ENCODE measurements around the gene GAS7.

DNA sequence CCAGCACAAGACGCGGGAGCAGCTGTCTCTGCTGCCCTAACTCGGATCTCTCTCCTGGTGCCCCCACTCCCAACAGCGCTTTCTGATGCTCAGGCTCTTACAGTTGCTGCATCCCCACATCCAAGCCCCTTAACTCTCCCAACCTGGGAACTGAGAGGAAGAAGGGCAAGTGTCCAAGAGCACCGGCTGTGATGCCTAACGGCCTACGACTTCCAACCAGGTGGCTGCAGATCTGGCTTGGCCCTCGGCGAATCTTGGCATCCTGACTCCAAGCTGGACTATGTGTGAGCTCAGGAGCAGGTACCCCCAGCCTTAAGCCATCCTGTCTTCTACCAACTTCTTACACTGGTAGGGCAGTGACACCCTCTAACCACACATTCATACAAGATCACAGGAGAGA is 255.1 kb downstream of the GAS7 start:
- TF ChIP-seq, protein P1, sequence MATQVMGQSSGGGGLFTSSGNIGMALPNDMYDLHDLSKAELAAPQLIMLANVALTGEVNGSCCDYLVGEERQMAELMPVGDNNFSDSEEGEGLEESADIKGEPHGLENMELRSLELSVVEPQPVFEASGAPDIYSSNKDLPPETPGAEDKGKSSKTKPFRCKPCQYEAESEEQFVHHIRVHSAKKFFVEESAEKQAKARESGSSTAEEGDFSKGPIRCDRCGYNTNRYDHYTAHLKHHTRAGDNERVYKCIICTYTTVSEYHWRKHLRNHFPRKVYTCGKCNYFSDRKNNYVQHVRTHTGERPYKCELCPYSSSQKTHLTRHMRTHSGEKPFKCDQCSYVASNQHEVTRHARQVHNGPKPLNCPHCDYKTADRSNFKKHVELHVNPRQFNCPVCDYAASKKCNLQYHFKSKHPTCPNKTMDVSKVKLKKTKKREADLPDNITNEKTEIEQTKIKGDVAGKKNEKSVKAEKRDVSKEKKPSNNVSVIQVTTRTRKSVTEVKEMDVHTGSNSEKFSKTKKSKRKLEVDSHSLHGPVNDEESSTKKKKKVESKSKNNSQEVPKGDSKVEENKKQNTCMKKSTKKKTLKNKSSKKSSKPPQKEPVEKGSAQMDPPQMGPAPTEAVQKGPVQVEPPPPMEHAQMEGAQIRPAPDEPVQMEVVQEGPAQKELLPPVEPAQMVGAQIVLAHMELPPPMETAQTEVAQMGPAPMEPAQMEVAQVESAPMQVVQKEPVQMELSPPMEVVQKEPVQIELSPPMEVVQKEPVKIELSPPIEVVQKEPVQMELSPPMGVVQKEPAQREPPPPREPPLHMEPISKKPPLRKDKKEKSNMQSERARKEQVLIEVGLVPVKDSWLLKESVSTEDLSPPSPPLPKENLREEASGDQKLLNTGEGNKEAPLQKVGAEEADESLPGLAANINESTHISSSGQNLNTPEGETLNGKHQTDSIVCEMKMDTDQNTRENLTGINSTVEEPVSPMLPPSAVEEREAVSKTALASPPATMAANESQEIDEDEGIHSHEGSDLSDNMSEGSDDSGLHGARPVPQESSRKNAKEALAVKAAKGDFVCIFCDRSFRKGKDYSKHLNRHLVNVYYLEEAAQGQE (IDR thresholded peaks at IDR 0.05; ENCODE audit: unreplicated experiment): no peak
- TF ChIP-seq CTCF (conservative IDR thresholded peaks at IDR 0.05; ENCODE audit: low read depth in 2 of 2) (no peak), EZH2 (IDR thresholded peaks at IDR 0.05; ENCODE audit: low read depth, unreplicated experiment) (no peak), EZH2phosphoT487 (IDR thresholded peaks at IDR 0.05; ENCODE audit: unreplicated experiment) (no peak), JUNB (IDR thresholded peaks at IDR 0.05; ENCODE audit: unreplicated experiment) (no peak), STAT1 (IDR thresholded peaks at IDR 0.05; ENCODE audit: unreplicated experiment) (no peak), POLR2AphosphoS5 (IDR thresholded peaks at IDR 0.05; ENCODE audit: low read depth) (no peak), ZNF331 (CRISPR knock-in tag; IDR thresholded peaks at IDR 0.05; ENCODE audit: low read depth) (no peak), ZNF114 (CRISPR knock-in tag; IDR thresholded peaks at IDR 0.05) (no peak), ETS1 (IDR thresholded peaks at IDR 0.05) (no peak)
